Prostate gland (tissue), 2 donors: ENCODE results near the gene OTUD5. TPM values are rescaled to one million over a fixed set of nuclear protein-coding genes. Genes with fewer than 3 reads are reported as not detected.

Experiments
- DNase-seq: peaks from one replicate; pipeline ENCODE4 v3.0.0-alpha.2; 2019; ENCODE audit warnings: low spot score
- H3K27ac ChIP-seq, 2 donors: fragments of 200-600 bp; sonication (generic); 2 replicates each; pipeline ENCODE4 v1.5.1; 2017 to 2019
- H3K27me3 ChIP-seq: fragments of 200-600 bp; sonication (generic); replicated peaks from 2 replicates; pipeline ENCODE4 v1.5.1; 2019; ENCODE audit not compliant: insufficient read depth
- H3K36me3 ChIP-seq, 2 donors: fragments of 200-600 bp; sonication (generic); 1 replicate in 1 of 2; 2 replicates in 1 of 2; pipeline versions ENCODE4 v1.5.1 to v1.8.1; 2017 to 2019
- H3K4me1 ChIP-seq: fragments of 200-600 bp; sonication (generic); replicated peaks from 2 replicates; pipeline ENCODE4 v1.5.1; 2019
- H3K4me3 ChIP-seq, 2 donors: fragments of 200-600 bp; sonication (generic); 2 replicates each; pipeline ENCODE4 v1.5.1; 2017 to 2019
- H3K9me3 ChIP-seq: fragments of 200-600 bp; sonication (generic); 2 replicates; pipeline ENCODE4 v1.5.1; 2017
- CTCF ChIP-seq, 4 experiments: fragments of 200-600 bp in 2 of 4; fragments of 450-650 bp in 2 of 4; sonication (generic) in 2 of 4; IDR thresholded peaks; 1 replicate in 3 of 4; 2 replicates in 1 of 4; pipeline ENCODE4 v1.5.1; 2016 to 2019; ENCODE audit warnings: antibody characterized with exemption in 4 of 4, mild to moderate bottlenecking in 2 of 4, moderate library complexity in 2 of 4
- POLR2A ChIP-seq: fragments of 450-650 bp; IDR thresholded peaks from one replicate; pipeline ENCODE4 v1.6.1; 2016; ENCODE audit warnings: antibody characterized with exemption, mild to moderate bottlenecking
- POLR2AphosphoS5 ChIP-seq: sonication (generic); formaldehyde crosslinking; IDR thresholded peaks from one replicate; pipeline ENCODE4 v1.6.1; 2017; ENCODE audit warnings: antibody characterized with exemption
- WGBS: methylation state at CpG from one replicate; pipeline ENCODE4 v1.1.5; 2018; 5-methylcytosine and 5-hydroxymethylcytosine counted together
- intact Hi-C: fragments of 100-400 bp; cut with DNase I; formaldehyde crosslinking; loops from one replicate; pipeline ENCODE4 v1.14.2; 2022
- total RNA-seq, 2 donors: library from RNA; depleted of rRNA; stranded (reverse); fragments of >200 nt; gene quantifications; one replicate each; pipeline ENCODE4 v1.1.0, GENCODE V29; 2016

OTUD5 gene
- total RNA-seq, 2 donors from 2014 or later, result 44.1 to 84.2 TPM

- intact Hi-C loops, result no loop called here
- Histone ChIP-seq H3K9me3 (no peaks in the 10 kb centered on the region), H3K27me3 (no peaks in the 10 kb centered on the region), H3K27ac (no peak overlapping the region), H3K36me3 (no peaks in the 10 kb centered on the region), H3K4me1 (no peaks in the 10 kb centered on the region), H3K4me3 (no peak overlapping the region)
- TF ChIP-seq CTCF (IDR thresholded peaks at IDR 0.05) (no peak), POLR2AphosphoS5 (no peak), POLR2A (no peak)
- DNase-seq, result no peak
- WGBS, result 73% methylated on average over 6 of the region's 6 CpGs
Observed at GRCh38 chrX:48996969-48997368, 39.6 kb upstream of the OTUD5 start.

- intact Hi-C loops, result no loop called here
- H3K4me3 ChIP-seq, result no peak overlapping the region
- no peak overlapping the region for H3K27ac ChIP-seq
- no peak for TF ChIP-seq POLR2A
- no peak for TF ChIP-seq CTCF (IDR thresholded peaks at IDR 0.05)
- no peak for TF ChIP-seq POLR2AphosphoS5
- no peaks in the 10 kb centered on the region for H3K4me1 ChIP-seq
- no peaks in the 10 kb centered on the region for H3K9me3 ChIP-seq
- no peaks in the 10 kb centered on the region for H3K36me3 ChIP-seq
- H3K27me3 ChIP-seq, result no peaks in the 10 kb centered on the region
- DNase-seq, result no peak
Observed at GRCh38 chrX:48992341-48992740, 34.9 kb upstream of the OTUD5 start.

- no peaks in the 10 kb centered on the region for H3K9me3 ChIP-seq
- H3K27ac ChIP-seq, result no peak overlapping the region
- no peaks in the 10 kb centered on the region for H3K4me1 ChIP-seq
- no peak for DNase-seq
- no peaks in the 10 kb centered on the region for H3K36me3 ChIP-seq
- H3K4me3 ChIP-seq, result no peak overlapping the region
- TF ChIP-seq POLR2AphosphoS5 (no peak), CTCF (IDR thresholded peaks at IDR 0.05) (no peak), POLR2A (no peak)
- no peaks in the 10 kb centered on the region for H3K27me3 ChIP-seq
- WGBS, result 72% methylated on average over 4 of the region's 4 CpGs
- intact Hi-C loops, result no loop called here
Observed at GRCh38 chrX:48989483-48989882, 32.1 kb upstream of the OTUD5 start.

- H3K4me3 ChIP-seq, result no peak overlapping the region
- DNase-seq, result no peak
- TF ChIP-seq POLR2AphosphoS5 (no peak), CTCF (IDR thresholded peaks at IDR 0.05) (no peak), POLR2A (no peak)
- no peaks in the 10 kb centered on the region for H3K9me3 ChIP-seq
- no peaks in the 10 kb centered on the region for H3K36me3 ChIP-seq
- H3K27me3 ChIP-seq, result no peaks in the 10 kb centered on the region
- intact Hi-C loops, result no loop called here
- H3K4me1 ChIP-seq, result no peaks in the 10 kb centered on the region
- WGBS, result 64% methylated on average over 3 of the region's 3 CpGs
- H3K27ac ChIP-seq, result no peak overlapping the region
Observed at GRCh38 chrX:48983896-48984295, 26.5 kb upstream of the OTUD5 start.

- TF ChIP-seq POLR2AphosphoS5 (no peak), POLR2A (no peak), CTCF (IDR thresholded peaks at IDR 0.05) (no peak)
- Histone ChIP-seq H3K4me3 (no peak overlapping the region), H3K9me3 (no peaks in the 10 kb centered on the region), H3K36me3 (no peaks in the 10 kb centered on the region), H3K4me1 (no peaks in the 10 kb centered on the region), H3K27me3 (no peaks in the 10 kb centered on the region), H3K27ac (no peak overlapping the region)
- intact Hi-C loops, result no loop called here
- 92% methylated on average over 9 of the region's 17 CpGs for WGBS
- DNase-seq, result no peak
Observed at GRCh38 chrX:48983081-48983480, 25.7 kb upstream of the OTUD5 start.
